Kidney (tissue), 14 donors: Measurements from ENCODE around the gene SUV39H2. TPM values are rescaled to one million over a fixed set of nuclear protein-coding genes. Genes with fewer than 3 reads are reported as not detected.

Source experiments
- DNase-seq, 5 donors: peaks; one replicate each; pipeline ENCODE4 v3.0.0-alpha.2; 2013 to 2020
- FAIRE-seq: peaks from 2 replicates; lab custom pipeline; 2012; peaks lifted over from hg19 to GRCh38; lab: Jason Lieb, UNC
- H3K27ac ChIP-seq, 2 donors: one replicate each; pipeline ENCODE4 v1.7.0; 2013; ENCODE audit warnings: low read depth in 2 of 2, low read length in 2 of 2, inconsistent platforms in 1 of 2
- H3K27me3 ChIP-seq: one replicate; pipeline ENCODE4 v1.7.1; 2013; ENCODE audit warnings: low read length, inconsistent platforms; ENCODE audit not compliant: control insufficient read depth, insufficient read depth
- H3K36me3 ChIP-seq, 3 donors: one replicate each; pipeline versions ENCODE4 v1.7.0 to v1.7.1; 2013; ENCODE audit warnings: low read length in 3 of 3, control low read depth in 1 of 3, inconsistent platforms in 1 of 3; ENCODE audit not compliant: insufficient read depth in 3 of 3, control insufficient read depth in 2 of 3
- H3K4me1 ChIP-seq, 3 donors: one replicate each; pipeline versions ENCODE4 v1.7.0 to v1.7.1; 2013; ENCODE audit warnings: low read length in 3 of 3, inconsistent platforms in 1 of 3, low read depth in 1 of 3; ENCODE audit not compliant: control insufficient read depth in 2 of 3, insufficient read depth in 2 of 3
- H3K4me3 ChIP-seq, 3 donors: one replicate each; pipeline versions ENCODE4 v1.7.0 to v1.8.1; 2013; ENCODE audit warnings: low read length in 3 of 3, control low read depth in 1 of 3, inconsistent platforms in 1 of 3
- H3K9ac ChIP-seq, 3 donors: one replicate each; pipeline versions ENCODE4 v1.7.0 to v1.7.1; 2013; ENCODE audit warnings: low read length in 3 of 3, control low read depth in 1 of 3, inconsistent platforms in 1 of 3
- H3K9me3 ChIP-seq, 3 donors: one replicate each; pipeline versions ENCODE4 v1.7.0 to v1.7.1; 2013; ENCODE audit warnings: low read length in 3 of 3, control low read depth in 1 of 3, inconsistent platforms in 1 of 3; ENCODE audit not compliant: control insufficient read depth in 2 of 3, insufficient read depth in 1 of 3
- intact Hi-C: fragments of 100-400 bp; cut with DNase I; formaldehyde crosslinking; loops from one replicate; pipeline ENCODE4 v1.11.1; 2022
- polyA plus RNA-seq: library from polyadenylated mRNA; stranded (reverse); fragments of 350-450 nt; fragmentation: Illumina TruSeq; extraction: RNeasy Lipid Tissue Mini Kit (QIAGEN cat#74804); gene quantifications from one replicate; pipeline ENCODE4 v1.2.3, GENCODE V29; 2014; ENCODE audit warnings: low read depth, low replicate concordance; ENCODE audit not compliant: insufficient read depth
- total RNA-seq: library from RNA; stranded (reverse); fragmentation: NEBNext Ultra II Directional; extraction: Animal tissue kit (Norgen Biotek cat#: 25700); gene quantifications from one replicate; pipeline ENCODE4 v1.2.1, GENCODE V29; 2021
- TF ChIP-seq, protein P1 (sequence below): IDR thresholded peaks from 3 replicates; pipeline ENCODE4 v1.5.1; 2012; ENCODE audit warnings: mild to moderate bottlenecking, moderate library complexity, borderline replicate concordance; ENCODE audit not compliant: insufficient read depth; ENCODE audit errors: extremely low read depth
- donor health status: control.
- donor health status: control.
- donor health status: control.
- donor health status: control.
- donor health status: control.
- donor health status: DM: yes; HTN: yes; CAD: no.
- donor health status: Normal renal cell carcinoma (clear cell type).

SUV39H2 gene
- total and polyA plus RNA-seq, 2 donors from 2014 or later, result 3.8 to 5.1 TPM

DNA sequence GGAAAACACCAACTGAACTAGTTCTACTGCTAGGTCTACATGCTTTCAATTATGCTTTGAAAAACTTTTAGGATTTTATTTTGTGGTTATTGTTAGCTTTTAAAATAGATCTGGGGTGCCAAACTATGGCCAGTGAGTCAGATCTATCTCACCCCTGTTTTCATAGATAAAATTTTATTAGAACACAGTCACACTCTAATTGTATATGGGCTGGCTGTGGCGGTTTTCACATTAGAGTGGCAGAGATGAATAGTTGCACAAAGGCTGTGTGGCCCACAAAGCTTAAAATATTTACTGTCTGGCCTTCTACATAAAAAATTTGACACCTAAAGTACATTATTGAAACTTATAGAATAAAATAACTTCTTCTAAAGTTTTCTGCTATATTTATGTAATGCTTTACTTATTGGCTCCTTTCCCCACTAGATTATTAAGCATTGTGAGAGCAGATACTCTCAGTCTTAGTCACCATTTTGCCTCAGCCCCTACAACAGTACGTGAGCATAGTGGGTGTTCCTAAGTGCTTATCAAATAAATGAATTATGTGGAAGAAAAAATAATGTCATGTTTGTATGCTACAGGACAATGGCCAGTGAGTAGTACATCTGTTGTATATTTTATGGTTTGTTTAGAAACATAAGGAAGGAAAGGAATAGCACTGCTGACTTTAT is 5.4 kb upstream of the SUV39H2 start:
- DNase-seq (no peak), FAIRE-seq (no peak)
- Histone ChIP-seq H3K36me3 (peaks cover 0 to 13% (median 2%) of the 10 kb centered on the region in 3 donors), H3K9ac (no peak overlapping the region), H3K27ac (no peak overlapping the region), H3K27me3 (no peaks in the 10 kb centered on the region), H3K4me1 (peaks cover 0 to 2% (median 0%) of the 10 kb centered on the region in 3 donors), H3K4me3 (no peak overlapping the region), H3K9me3 (no peaks in the 10 kb centered on the region)
- intact Hi-C loops, result no loop called here
- TF ChIP-seq, protein P1, sequence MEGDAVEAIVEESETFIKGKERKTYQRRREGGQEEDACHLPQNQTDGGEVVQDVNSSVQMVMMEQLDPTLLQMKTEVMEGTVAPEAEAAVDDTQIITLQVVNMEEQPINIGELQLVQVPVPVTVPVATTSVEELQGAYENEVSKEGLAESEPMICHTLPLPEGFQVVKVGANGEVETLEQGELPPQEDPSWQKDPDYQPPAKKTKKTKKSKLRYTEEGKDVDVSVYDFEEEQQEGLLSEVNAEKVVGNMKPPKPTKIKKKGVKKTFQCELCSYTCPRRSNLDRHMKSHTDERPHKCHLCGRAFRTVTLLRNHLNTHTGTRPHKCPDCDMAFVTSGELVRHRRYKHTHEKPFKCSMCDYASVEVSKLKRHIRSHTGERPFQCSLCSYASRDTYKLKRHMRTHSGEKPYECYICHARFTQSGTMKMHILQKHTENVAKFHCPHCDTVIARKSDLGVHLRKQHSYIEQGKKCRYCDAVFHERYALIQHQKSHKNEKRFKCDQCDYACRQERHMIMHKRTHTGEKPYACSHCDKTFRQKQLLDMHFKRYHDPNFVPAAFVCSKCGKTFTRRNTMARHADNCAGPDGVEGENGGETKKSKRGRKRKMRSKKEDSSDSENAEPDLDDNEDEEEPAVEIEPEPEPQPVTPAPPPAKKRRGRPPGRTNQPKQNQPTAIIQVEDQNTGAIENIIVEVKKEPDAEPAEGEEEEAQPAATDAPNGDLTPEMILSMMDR, result no peak

GRCh38 chr10:14875941-14876340 is 2.7 kb upstream of the SUV39H2 start:
- FAIRE-seq (no peak), DNase-seq (no peak)
- no peaks in the 10 kb centered on the region for H3K9me3 ChIP-seq
- H3K4me3 ChIP-seq, result no peak overlapping the region
- H3K4me1 ChIP-seq, result peaks cover 0 to 5% (median 3%) of the 10 kb centered on the region in 3 donors
- H3K27me3 ChIP-seq, result no peaks in the 10 kb centered on the region
- peaks cover 0 to 3% (median 0%) of the 10 kb centered on the region in 3 donors for H3K36me3 ChIP-seq
- TF ChIP-seq, protein P1, result no peak
- intact Hi-C loops, result no loop called here
- H3K9ac ChIP-seq, result no peak overlapping the region
- H3K27ac ChIP-seq, result no peak overlapping the region

- Histone ChIP-seq H3K27me3 (no peaks in the 10 kb centered on the region), H3K36me3 (no peaks in the 10 kb centered on the region), H3K9ac (no peak overlapping the region), H3K27ac (no peak overlapping the region), H3K9me3 (no peaks in the 10 kb centered on the region), H3K4me1 (peaks cover 0 to 5% (median 3%) of the 10 kb centered on the region in 3 donors), H3K4me3 (no peak overlapping the region)
- intact Hi-C loops, result no loop called here
- no peak for DNase-seq
- FAIRE-seq, result no peak
- TF ChIP-seq, protein P1, result no peak
Measured at GRCh38 chr10:14876764-14877163, 1.9 kb upstream of the SUV39H2 start.
